ENCODE results near the gene CACNG4.

Gene CACNG4

DNA sequence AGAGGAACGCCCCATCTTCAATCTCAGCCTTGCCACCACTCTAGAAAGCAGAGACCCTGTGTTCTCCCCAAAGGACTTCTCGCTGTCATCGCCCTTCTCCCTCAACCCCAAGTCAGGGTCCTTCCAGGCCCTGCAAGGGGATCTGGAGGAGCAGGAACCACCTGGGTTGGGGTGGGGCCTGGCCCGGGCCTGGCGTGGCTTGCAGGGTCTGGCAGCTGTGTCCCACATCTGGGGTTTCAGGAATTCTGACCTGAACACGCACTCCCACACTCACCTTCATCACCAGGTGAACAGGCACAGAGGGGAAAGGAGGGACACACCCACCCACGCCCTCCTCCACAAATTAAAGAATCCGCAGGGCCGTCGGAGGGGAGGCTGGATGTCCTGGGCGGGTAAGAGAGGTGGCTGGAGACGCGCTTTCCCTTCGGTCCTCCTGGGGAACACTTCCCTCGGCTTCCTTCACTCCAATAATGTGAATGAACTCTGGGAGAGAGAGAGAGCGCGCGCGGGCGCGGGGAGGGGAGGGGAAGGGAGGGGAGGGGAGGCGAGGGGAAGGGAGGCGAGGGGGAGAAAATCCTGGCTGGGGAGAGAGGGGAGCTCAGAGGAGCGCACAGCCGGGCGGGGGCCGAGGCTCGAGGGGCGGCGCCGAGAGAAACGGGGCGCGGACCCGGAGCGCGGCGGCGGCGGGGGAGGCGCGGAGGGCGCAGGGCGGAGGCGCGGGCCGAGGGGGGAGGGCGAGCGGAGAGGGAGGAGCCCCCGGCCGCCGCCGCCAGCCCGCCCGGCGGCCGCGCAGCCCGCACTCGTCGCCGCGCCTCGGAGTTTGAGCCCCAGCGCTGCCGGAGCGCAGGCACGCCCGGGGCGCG, at the start of gene CACNG4:
CACNG4 (plus strand) TSS at position 799 of the 863 bp plus-strand sequence. CDS start 205 bp downstream, outside the sequence.
- DNase-seq, result no peak

DNA sequence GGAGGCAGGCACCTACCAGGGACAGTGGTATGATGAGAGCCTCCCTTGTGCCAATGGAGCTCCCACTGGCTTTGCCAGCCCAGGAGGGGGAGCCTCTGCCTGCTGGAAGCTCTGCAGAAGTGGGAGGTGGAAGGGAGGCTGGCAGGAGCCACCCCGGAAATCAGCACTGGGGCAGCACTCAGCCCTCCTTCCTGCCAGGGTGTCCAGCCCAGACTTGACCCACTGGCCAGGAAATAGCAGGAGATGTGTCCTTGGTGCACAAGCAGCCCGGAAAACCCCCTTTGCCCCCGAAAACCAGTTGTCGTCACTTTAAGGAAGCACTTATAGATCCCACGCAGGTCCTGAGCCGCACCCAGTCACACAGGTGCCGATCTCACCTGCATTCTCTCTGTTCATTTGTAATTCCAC, 49.3 kb upstream of the CACNG4 start:
- DNase-seq, result no peak

DNA sequence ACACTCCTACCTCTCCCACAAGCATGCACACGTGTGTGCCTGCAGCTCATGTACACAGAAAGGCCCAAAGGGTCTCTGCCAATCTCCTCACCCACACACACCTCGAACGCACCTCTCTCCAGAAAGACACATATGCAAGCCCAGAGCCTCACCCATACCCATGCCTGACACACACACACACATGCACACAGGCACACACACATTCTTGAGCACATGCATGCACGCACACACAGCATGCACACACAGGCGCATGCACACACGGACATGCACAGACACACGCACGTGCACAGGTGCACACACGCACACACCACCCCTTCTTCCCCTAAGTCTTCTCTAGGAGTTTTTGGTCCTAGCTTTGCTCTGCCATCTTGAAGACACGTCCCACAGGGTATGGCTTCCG, 48.7 kb upstream of the CACNG4 start:
- DNase-seq, result no peak

DNA sequence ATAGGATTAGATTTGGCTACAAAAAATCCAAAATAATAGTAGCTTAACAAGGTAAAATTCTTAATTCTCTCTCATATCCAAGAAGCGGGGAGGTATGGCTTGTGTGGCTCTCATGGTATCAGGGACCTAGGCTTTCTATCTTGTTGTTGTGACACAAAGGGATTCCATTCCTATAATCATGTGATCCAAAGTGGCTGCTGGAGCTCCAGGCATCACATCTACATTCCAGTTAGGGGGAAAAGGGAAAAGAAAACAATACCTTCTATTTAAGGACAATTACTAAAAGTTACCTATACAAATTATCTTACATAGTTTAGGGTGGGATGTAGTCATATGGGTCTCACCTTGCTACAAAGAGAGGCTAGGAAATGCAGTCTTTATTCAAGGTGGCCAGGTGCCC, 47.6 kb upstream of the CACNG4 start:
- no peak for DNase-seq

DNA sequence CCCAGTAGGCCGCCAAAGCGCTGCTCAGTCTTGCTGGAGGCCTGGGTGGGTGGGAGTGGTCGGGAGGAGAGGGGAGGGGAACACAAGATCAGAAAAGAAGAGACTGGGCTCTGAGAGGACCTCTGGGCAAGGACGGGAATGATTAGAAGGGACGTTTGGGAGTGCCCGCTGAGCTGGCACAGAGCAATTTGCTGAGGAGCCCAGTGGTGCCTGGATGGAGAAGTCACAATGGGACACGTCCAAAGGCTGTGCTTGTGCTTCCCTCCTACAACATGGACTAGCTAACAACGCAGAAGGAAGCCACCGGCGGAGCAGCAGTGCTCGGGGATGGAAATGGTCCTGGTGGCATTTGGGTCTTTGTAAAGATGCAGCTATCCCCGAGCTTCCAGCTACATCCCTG, 45.6 kb upstream of the CACNG4 start:
- DNase-seq, result no peak

DNA sequence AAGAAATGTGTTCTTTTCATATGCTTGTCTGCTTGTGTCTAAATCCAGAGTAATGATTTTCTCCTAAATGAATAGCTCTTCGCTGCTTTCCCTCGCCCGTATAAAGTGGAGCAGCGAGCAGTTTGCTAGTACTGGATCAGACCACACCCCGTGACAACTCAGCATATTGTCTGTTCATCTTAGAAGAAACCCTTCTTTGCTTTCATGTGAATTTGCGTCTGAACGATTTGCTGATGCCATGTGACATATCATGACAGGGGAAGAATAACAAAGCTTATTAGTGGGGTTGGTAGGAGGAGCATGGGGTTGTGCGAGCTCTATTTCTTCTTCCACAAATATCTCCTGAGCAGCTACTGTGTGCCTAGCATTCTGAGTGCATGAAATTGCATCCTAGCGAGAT, 44.1 kb upstream of the CACNG4 start:
- DNase-seq, result no peak

DNA sequence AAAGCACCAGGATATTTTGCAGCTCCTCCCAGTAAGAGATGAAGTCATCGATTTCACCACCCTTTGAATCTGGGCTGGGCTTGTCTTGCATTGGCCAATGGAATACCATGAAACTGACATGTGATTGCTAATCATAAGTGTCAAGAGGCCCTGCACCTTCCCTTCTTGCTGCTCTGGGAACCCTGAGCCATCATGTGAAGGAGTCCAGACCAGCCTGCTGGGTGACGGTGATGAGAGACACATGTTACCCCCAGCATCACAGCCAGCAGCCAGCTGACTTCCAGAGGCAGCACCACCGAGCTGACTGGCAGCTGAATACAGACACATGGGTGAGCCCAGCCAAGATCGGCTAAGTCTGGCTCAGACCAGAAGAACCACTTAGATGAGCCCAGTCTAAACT, 43.6 kb upstream of the CACNG4 start:
- DNase-seq, result no peak

DNA sequence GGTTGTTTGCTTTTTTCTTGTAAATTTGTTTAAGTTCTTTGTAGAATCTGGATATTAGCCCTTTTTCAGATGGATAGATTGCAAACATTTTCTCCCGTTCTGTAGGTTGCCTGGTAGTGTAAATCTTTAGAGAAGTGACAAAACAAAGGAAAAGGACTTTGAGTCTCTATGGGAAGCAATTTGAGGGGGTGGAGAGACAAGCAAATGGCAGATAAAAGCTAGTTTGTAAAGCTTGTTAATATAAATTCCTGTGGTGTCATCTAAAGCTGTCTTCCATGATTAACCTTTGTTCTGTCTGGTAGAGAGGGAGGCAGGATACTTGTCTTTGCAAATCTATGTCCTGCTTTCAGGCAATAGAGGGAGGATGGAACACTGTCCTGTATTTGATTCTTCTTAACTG, 40.6 kb upstream of the CACNG4 start:
- no peak for DNase-seq

DNA sequence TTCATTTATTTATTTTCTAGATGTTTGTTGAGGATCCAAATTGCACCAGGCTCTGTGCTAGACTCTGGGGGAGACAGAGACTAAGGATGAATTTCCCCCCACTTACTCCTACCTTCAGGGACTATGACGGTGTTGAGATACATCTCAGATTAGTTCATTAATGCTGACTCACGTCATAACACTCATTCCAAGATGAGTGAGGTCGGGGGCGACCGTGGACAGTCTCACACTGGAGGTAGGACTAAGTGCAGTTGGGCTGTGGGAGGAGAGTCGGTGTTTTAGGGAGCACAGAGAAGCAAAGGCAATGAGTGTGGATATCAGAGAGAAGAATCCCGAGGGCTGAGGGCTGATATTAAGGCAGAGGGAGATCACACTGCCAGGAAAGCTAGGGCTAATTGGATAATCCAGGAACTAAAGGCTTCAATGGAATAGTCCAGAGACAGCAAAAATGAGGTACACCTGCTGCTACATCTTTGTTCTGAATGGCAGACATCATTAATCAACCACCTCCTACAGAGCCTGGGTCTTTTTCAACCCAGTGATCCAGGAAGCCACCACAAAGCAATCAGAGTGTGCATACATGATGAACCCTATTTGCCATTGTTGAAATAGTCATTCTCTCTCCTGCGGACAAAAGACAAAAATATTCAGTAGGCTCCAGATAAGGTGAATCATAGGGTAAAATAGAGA, 38.6 kb upstream of the CACNG4 start:
- no peak for DNase-seq

DNA sequence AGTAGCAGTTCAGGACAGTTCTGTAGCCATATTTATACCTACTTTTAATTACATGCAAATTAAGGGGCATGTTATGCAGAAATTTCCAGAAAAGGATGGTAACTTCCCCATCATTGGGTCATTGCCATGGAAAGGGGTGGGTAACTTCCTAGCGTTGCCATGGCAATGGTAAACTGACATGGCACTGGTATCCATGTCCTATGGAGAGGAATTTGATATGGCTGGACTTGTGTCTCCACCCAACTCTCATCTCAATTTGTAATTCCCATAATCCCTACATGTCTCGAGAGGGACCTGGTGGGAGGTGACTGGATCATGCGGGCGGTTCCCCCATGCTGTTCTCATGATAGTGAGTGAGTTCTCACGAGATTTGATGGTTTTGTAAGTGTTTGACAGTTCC, 35.6 kb upstream of the CACNG4 start:
- no peak for DNase-seq

DNA sequence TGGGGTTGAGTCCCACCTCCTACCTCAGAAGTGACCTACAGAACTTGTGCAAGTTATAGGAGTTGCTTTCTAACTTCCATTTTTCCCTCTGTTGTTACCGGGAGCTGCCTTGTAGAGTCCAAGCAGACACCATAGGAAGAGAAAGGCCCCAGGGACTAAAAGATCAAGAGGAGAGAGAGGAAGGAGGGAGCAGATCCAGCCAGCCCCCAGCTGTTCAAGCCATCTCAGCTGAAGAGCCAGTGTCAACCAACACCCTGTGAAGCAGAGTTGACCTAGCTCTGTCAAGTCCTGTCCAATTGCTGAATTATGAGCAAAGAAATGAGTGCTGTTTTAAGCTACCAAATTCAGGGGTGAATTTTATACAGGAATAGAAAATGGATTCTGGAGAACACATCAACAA, 34.9 kb upstream of the CACNG4 start:
- no peak for DNase-seq

DNA sequence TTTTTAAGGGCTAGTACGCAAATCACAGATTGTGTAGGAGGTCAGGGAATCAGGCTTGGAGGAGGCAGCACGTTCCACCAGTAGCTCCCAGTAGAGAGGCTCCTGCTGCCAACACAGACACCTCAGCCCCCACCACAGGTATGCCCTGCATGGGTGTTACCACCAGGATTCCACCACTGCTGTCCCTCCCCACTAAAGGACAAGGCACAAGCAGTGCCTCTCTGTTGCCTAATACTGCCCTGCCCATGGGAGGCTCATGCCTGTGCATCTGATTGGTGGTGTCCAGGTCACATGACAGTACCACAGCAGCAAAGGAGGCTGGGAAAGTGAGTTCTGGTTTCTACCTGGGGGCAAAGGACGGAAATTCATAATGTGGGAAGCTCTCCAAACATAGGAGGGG, 33.6 kb upstream of the CACNG4 start:
- no peak for DNase-seq

DNA sequence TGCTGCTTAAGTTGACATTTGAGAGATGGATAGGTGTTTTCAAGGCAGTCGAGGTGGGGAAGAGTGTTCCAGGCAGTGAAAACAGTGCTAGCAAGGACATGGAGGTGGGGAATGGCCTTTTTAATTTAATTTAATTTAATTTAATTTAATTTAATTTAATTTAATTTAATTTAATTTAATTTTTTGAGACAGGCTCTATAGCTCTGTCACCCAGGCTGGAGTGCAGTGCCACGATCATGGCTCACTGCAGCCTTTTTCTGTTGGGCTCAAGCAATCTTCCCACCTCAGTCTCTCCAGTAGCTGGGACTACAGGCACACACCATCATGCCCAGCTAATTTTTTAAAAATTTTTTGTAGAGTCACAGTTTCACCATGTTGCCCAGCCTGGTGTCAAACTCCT, 32.2 kb upstream of the CACNG4 start:
- DNase-seq, result no peak

DNA sequence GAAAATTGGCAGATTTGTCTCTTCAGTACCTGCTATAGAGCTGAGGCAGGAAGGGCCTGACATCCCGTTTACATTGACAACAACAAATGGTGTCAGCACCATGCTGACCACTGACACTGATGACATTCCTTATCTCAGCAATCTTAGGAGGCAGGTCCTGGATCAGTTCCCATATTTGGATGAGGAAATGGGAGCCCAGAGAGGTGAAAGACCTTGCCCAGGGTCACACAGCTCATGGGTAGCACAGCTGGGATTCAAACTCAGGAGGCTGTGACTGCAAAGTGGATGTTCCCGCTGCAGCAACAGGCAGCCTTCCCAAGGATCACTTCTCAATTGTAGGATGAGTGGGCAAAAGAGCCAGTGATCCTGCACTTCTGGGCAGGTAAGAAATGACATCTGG, 30.5 kb upstream of the CACNG4 start:
- no peak for DNase-seq

DNA sequence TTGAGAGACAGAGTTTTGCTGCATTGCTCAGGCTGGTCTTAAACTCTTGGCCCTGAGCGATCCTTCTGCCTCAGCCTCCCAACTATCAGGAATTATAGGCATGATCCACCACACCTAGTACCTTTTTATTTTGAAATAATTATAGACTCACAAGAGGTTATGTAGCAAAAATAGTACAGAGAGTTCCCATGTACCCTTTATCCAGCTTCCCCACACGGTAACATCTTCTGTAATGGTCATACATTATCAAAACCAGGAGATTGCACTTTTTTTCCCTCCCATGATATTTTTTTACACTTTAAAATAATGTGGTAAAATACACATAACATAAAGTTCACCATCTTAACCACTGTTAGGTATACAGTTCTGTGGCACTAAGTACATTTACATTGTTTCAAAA, 28.8 kb upstream of the CACNG4 start:
- no peak for DNase-seq

DNA sequence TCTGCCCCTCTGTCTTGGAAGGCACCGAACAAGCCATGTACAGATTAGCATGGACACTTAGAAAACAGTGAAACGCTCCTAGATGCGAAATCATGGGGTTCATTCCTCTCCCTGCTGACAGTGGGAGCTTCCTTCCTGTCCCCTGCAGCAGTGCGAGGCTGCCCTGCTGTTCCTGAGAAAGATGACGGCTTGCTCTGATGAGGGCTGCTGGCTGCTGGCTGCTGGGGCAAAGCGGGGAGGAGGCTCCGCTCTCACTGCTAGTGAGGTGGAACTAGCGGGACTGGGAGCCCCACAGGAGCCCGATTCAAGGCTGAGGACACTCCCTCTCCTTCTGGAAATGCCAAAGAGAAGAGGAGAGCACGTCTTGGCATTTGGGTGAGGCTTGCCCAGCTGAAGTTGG, 25.9 kb upstream of the CACNG4 start:
- DNase-seq, result no peak

DNA sequence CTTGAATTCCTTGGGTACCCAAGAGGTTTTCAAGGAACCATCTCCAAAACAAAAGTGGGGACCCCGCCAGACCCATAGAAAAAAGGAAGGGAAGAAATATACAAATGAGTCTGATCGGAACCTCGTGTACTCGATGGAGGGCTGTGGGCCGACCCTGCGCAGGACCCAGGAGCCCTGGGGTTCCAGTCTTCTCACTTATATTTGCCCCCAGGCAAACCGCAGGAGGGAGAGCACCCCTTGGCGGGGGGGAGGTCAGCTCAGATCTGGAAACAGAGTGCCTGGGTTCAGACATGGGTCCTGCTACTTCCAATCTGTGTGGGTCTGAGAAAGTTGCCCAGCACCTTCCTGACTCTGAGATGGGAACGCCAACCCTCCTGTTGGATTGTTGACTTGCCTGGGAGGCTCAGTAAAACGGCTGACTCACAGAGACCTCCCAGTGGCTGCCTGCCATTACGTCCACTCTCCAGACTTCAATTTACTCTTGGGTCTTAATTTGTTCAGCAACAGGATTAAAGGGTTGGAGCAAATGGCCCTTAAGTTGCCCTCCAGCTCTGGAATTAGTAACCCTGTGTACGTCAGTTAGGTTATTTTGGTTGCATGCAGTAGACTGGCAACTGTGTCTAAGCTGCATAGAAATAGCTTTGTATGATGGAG, 24.9 kb upstream of the CACNG4 start:
- DNase-seq, result no peak

DNA sequence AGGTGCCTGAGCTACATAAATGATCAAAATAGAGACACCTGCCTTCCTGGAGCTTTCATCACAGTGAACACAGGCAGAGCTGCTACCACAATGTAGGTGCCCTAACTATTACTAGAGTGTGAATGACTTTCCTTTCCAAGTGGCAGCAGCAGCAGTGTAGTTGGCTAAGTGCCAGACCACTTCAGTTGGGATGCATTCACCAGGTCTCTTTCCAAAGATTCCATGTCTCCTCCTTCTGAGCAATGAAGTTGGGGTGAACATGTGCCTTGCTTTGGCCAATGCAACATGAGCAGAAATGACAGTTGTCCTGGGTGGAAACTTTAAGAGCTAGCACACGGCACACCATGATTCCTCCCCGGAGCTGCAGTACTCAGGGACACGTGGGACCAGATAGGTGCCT, 23.3 kb upstream of the CACNG4 start:
- DNase-seq, result no peak

DNA sequence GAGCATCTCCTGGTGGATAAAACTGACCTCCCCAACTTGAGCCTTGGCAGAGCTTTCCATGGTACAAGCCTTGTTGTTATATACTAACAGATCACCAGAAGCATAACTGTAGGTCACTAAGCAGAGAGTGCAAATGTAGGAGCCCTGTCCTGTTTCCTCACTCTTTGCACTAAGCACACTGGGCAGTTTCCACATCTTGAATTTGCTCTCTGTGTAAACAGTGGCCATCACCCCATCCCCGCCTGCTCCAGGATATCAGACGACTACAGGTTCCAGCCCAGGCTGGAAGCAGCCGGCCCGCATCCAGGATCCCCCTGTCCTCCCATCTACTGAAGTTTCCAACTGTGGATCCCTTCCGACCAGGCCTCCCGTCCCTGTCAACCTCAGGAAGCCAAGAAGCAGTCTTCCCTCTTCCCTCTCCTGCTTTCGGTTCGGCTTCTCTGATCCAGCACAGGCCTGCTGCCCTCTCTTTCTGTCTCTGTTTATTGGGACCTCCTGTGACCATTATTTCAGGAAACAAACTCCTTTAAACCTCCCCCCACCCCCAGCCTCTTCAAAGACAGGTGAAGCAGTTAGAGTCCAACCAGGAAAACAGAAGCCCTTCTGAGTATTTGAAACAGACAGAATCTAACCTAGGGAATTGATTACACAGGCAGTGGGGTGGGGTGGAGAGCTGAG, 22.6 kb upstream of the CACNG4 start:
- no peak for DNase-seq

DNA sequence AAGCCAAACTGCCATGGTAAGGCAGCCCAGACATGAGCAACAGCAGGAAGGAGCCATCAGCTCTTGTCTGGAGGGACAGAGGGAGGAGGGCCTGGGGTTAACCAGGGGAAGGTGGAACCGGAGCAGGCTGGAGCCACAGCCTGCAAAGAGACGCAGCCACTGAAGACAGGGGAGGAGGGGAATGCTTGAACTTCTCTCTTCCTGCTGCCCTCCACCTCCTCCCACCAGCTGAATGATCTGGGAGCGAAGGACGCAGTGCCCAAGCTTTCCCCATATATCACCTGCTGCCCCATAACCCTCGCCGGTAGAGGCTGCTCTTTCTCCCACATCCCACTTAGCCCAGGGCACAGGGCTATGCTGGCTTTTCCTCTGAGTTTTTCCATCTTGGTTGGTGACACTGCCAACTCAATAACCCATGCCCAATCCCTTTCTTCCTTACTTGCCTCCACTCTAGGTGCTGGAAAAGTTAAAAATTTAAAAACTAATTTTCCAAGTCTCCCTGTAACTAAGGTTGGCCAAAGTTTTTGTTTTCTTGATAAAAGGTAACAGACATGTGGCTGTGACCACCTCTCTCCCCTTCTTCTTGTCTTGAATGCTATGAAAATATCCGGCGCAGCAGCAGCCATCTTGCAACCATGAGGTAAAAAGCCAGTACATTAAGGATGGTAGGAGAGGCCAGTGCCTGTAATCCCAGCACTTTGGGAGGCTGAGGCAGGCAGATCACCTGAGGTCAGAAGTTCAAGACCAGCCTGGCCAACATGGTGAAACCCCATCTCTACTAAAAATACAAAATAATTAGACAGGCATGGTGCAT, 21.8 kb upstream of the CACNG4 start:
- no peak for DNase-seq

DNA sequence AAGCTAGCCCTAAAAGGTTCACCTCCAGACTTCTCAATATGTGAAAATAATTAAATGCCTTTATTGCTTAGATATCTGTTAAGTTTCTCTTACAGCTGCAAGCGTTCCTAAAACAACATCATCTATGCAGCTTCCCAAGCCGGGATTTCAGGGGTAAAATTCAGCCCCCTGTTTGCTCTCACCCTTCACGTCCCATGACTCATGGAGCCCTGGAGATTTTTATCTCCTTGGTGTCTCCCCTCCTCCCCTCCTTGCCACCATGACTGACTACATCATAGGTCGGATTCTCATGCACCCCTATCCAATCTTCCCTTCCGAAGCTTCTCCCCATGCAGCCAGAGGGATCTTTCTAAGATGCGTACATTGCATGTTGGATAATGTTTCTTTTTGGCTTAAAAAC, 21.0 kb upstream of the CACNG4 start:
- no peak for DNase-seq

DNA sequence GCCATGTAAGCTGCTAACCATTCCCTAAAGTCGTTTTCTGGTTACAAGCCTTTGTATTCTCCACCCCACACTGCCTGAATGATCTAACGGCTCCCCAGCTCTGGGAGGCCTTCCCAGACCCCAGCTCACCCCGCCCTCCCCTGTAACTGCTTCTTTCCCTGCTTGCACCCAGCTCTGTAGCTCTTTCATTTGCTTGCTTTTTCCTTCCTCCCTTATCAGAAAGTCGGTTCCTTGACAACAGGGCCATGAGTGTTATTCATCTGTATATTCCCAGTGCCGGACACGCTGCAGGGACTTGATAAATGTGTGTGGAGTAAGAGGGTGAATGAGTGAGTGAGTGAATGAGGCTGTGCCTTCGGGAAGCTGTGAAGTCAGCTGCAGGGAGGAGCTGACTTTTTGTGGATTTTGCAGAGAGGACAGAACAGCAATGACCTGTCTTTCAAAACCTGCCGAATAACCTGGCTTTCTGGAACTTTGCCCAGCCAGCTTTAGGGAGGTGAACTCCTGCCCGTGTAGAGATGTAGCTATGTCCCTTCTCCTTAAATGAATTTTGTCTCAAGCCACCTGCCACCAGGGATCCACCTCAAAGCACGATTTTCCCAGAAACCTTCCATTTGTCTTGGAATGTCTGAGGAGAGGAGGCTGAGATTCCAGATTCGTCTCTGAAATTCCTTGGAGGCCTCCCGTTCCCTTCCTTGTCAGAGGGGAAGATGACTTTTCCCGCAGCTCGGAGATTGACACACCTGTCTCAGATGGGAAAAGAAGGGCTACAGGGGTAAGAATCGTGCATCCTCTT, 20.0 kb upstream of the CACNG4 start:
- DNase-seq, result no peak

Data from stimulated activated CD4-positive, alpha-beta T cell treated with anti-CD3 and anti-CD28 coated beads, Interleukin-2, amount 100 ng/mL, for 48 hours (primary cell).